Retinal pigment epithelial cell (primary cell): Measurements from ENCODE around the gene ANAPC13.

Source experiments
- DNase-seq: peaks from one replicate; pipeline ENCODE4 v3.0.0-alpha.2; 2010; ENCODE audit warnings: low read depth
- H3K4me3 ChIP-seq: 2 replicates; pipeline ENCODE4 v1.5.1; 2011; ENCODE audit warnings: mild to moderate bottlenecking, low read length, control low read depth, moderate library complexity
- CTCF ChIP-seq: conservative IDR thresholded peaks from 2 replicates; pipeline ENCODE4 v1.5.1; 2011; ENCODE audit warnings: low read depth, low read length, control low read depth, inconsistent platforms

Gene ANAPC13

DNA sequence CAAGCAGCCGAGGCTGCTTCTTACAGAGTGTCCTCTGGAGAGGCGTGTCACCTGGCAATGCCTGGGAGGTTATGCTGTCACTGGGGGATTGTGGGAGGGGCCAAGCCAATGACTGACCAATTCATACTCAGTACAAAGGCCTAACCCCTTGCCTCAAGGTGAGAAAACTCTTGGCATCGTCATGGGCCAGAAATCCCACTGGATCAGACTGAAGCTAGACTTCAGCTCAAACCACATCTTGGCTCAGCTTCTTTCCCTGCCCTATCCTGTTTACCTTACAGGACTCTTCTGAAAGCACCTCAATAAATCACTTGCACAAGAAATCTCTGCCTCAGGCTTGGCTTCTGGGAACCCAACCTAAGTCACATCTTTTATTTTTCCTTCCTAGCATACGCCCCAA, 9.5 kb downstream of the ANAPC13 start:
- no peak for DNase-seq
- no peak for TF ChIP-seq CTCF
- no peak overlapping the region for H3K4me3 ChIP-seq

GRCh38 chr3:134474956-134475355, 10.8 kb downstream of the ANAPC13 start:
- H3K4me3 ChIP-seq: no peak overlapping the region
- no peak for TF ChIP-seq CTCF

DNA sequence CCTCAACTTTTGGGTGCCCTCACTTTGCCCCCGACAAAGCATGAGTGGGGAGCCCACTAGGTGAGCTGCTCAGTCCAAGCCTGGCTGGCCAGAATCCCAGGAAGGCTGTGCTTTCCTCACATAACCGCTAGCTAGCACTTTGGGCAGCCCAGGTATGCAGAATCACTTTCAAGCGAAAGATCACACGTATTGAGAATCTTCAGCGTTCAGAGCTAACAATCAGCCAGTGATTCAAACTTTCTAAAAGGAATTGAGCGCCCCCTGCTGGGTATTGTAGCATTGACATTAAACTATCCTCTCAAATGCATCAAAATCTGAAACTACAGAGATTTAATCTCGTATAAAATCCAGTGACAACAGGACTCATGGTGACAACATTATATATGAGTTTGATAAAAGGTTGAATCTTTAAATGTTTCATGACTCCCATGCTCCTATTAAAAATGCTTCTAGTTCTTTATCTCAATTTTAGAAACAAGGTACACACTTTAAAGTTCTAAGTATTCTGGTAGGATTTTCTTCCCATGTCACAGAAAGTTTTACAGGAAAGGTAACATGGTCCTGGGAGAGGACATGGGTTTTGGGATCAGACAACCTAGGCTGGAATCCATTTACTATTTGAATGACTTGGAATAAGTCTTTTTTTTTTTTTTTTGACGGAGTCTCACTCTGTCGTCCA, 11.8 kb downstream of the ANAPC13 start:
- TF ChIP-seq CTCF: peak; percentile 64
- no peak overlapping the region for H3K4me3 ChIP-seq
- DNase-seq: no peak

More at GRCh38 chr3:134474956-134475355, 10.8 kb downstream of the ANAPC13 start:
- no peak for DNase-seq

DNA sequence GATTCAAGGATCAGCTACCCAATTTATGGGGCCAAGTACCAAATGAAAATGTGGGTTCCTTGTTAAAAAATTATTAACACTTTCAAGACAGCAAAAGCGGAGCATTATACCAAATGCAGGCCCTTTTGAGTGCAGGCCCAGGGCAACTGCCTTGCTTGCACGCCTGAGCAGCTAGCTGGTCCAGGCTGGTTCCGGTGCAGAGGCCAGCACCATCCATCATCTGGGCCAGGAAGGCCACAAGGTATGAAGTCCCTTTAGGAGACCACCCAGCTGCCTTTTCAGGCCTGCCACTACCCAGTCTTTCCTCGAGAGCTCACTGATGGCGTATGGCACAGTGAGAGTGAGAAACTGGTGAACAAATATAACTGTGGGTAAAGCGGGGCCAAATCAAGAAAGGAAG, 13.0 kb downstream of the ANAPC13 start:
- no peak for TF ChIP-seq CTCF
- no peak overlapping the region for H3K4me3 ChIP-seq
- DNase-seq: no peak

GRCh38 chr3:134471521-134472193, 14.1 kb downstream of the ANAPC13 start:
- no peak for TF ChIP-seq CTCF
- no peak overlapping the region for H3K4me3 ChIP-seq
- no peak for DNase-seq

DNA sequence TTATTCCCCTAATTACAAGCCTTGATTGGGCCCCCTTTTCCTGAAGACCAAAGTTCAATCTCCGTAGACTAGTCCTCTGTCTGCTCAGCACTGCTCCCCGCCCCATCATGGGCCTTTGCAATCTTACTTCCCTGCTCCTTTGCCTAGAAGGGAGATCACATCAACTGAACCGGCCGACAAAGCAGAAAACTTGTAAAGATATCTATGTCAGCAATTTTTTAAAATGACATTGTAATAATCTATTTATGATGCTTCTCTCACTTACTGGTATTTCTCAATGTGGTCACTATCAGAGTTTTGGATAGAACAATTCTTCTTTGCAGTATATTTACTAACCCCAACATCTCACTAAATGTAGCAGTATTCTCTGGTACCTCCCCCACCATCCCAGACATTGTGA, 17.3 kb downstream of the ANAPC13 start:
- no peak overlapping the region for H3K4me3 ChIP-seq
- DNase-seq: no peak
- no peak for TF ChIP-seq CTCF

DNA sequence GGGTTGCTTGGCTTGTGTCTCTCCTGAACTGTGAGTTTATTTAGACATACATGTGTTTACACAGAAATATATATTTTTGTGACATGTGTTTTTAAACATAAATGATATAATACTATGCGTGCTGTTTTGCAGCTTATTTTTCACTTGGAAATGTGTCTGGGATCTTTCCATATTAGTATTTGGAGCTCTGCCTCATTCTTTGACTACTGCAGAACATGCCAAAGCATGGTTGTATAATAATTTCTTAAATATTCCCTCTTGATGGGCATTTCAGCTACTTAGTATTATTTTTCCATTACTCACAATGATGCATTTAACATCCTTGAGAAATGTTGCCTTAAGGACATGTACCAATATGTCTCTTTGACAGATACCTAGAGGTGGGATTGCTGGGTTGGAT, 19.5 kb downstream of the ANAPC13 start:
- DNase-seq: no peak
- no peak overlapping the region for H3K4me3 ChIP-seq
- TF ChIP-seq CTCF: no peak
